GM18909 (cell line): ENCODE results near the gene PDLIM4.

ENCODE experiments used
- ATAC-seq: cut with Tn5 transposase; IDR thresholded peaks from one replicate; pipeline ENCODE4 v1.9.1; 2021; ENCODE audit warnings: mild to moderate bottlenecking; ENCODE audit not compliant: unreplicated experiment, poor library complexity

PDLIM4 gene

GRCh38 chr5:132265336-132266030, 8.0 kb downstream of the PDLIM4 start:
- no peak for ATAC-seq

GRCh38 chr5:132266031-132266835, 8.7 kb downstream of the PDLIM4 start:
- ATAC-seq = no peak

- ATAC-seq = no peak
Observed at GRCh38 chr5:132266836-132267160, 9.3 kb downstream of the PDLIM4 start.

GRCh38 chr5:132267166-132267739, 9.8 kb downstream of the PDLIM4 start:
- ATAC-seq = no peak

- peak; percentile 8 for ATAC-seq
Observed at GRCh38 chr5:132267931-132268768, 10.7 kb downstream of the PDLIM4 start.

- ATAC-seq = peak; percentile 69
Observed at GRCh38 chr5:132268769-132269551, 11.5 kb downstream of the PDLIM4 start.

- no peak for ATAC-seq
Observed at GRCh38 chr5:132269635-132270334, 12.3 kb downstream of the PDLIM4 start.

- no peak for ATAC-seq
Observed at GRCh38 chr5:132270335-132270665, 12.8 kb downstream of the PDLIM4 start.

GRCh38 chr5:132270706-132271105, 13.2 kb downstream of the PDLIM4 start:
- ATAC-seq = no peak

GRCh38 chr5:132271251-132272246, 14.1 kb downstream of the PDLIM4 start:
- no peak for ATAC-seq

GRCh38 chr5:132272311-132273210, 15.1 kb downstream of the PDLIM4 start:
- no peak for ATAC-seq

GRCh38 chr5:132273631-132274030, 16.1 kb downstream of the PDLIM4 start:
- no peak for ATAC-seq

- no peak for ATAC-seq
Observed at GRCh38 chr5:132274050-132274792, 16.7 kb downstream of the PDLIM4 start.

GRCh38 chr5:132275367-132276220, 18.1 kb downstream of the PDLIM4 start:
- ATAC-seq = no peak

GRCh38 chr5:132277256-132277655, 19.8 kb downstream of the PDLIM4 start:
- ATAC-seq = no peak
